H1 (cell line): Measurements from ENCODE around the gene MAPKAP1. TPM values are rescaled to one million over a fixed set of nuclear protein-coding genes. Genes with fewer than 3 reads are reported as not detected.

Experiments used
- CTCF ChIA-PET: fragments of 300-600 bp; sonication (Branson Sonifier 250); formaldehyde crosslinking; loops from one replicate; lab custom pipeline; 2021; ENCODE audit not compliant: partially characterized antibody; lab: Charles Lee
- POLR2A ChIA-PET: fragments of 300-600 bp; sonication (Branson Sonifier 250); formaldehyde crosslinking; loops from one replicate; lab custom pipeline; 2021; ENCODE audit warnings: inconsistent platforms; ENCODE audit not compliant: partially characterized antibody; lab: Charles Lee
- DNase-seq, 2 experiments: peaks; one replicate each; pipeline versions ENCODE4 v3.0.0 to v3.0.0-alpha.2; 2010 to 2022; ENCODE audit warnings: low spot score in 2 of 2, low read depth in 1 of 2, mixed read lengths in 1 of 2
- FAIRE-seq: peaks from 2 replicates; lab custom pipeline; 2011; peaks lifted over from hg19 to GRCh38; lab: Jason Lieb, UNC
- H2AFZ ChIP-seq: 2 replicates; pipeline ENCODE4 v1.8.1; 2012; ENCODE audit warnings: low read length, inconsistent platforms
- H2AK5ac ChIP-seq: 2 replicates; pipeline ENCODE4 v1.6.1; 2013; ENCODE audit warnings: low read depth, low read length
- H2BK120ac ChIP-seq: replicated peaks from 2 replicates; pipeline ENCODE3; 2013; ENCODE audit warnings: low read depth, low read length, inconsistent platforms
- H2BK12ac ChIP-seq: 2 replicates; pipeline ENCODE4 v1.6.1; 2013; ENCODE audit warnings: low read depth, low read length
- H2BK15ac ChIP-seq: 2 replicates; pipeline ENCODE4 v1.6.1; 2013; ENCODE audit warnings: low read length
- H2BK20ac ChIP-seq: 2 replicates; pipeline ENCODE4 v1.6.1; 2013; ENCODE audit warnings: low read length
- H2BK5ac ChIP-seq: 2 replicates; pipeline ENCODE4 v1.6.1; 2013; ENCODE audit warnings: low read depth, low read length
- H3K14ac ChIP-seq: 2 replicates; pipeline ENCODE4 v1.6.1; 2013; ENCODE audit warnings: inconsistent platforms; ENCODE audit not compliant: insufficient read length
- H3K18ac ChIP-seq: 2 replicates; pipeline ENCODE4 v1.6.1; 2013; ENCODE audit warnings: low read length; ENCODE audit errors: extremely low read depth
- H3K23ac ChIP-seq: 2 replicates; pipeline ENCODE4 v1.6.1; 2013; ENCODE audit warnings: inconsistent platforms; ENCODE audit not compliant: insufficient read length
- H3K23me2 ChIP-seq: 2 replicates; pipeline ENCODE4 v1.6.1; 2013; ENCODE audit warnings: low read depth, low read length
- H3K27ac ChIP-seq: 2 replicates; pipeline ENCODE4 v1.6.1; 2011; ENCODE audit warnings: low read depth, low read length, inconsistent platforms
- H3K27me3 ChIP-seq, 4 experiments: replicated peaks in 1 of 4; 1 replicate in 1 of 4; 2 replicates in 3 of 4; pipeline versions ENCODE4 v1.6.1 to v1.8.1; 2011 to 2013; ENCODE audit warnings: low read length in 3 of 4, mild to moderate bottlenecking in 3 of 4, inconsistent platforms in 2 of 4, mixed read lengths in 2 of 4, moderate library complexity in 1 of 4; ENCODE audit not compliant: control insufficient read depth in 3 of 4, insufficient read depth in 3 of 4; ENCODE audit errors: extremely low read depth in 1 of 4
- H3K36me3 ChIP-seq, 4 experiments: 2 replicates each; pipeline versions ENCODE4 v1.6.1 to v1.8.1; 2011 to 2013; ENCODE audit warnings: mild to moderate bottlenecking in 4 of 4, low read length in 3 of 4, moderate library complexity in 2 of 4, control low read depth in 1 of 4, inconsistent platforms in 1 of 4; ENCODE audit not compliant: insufficient read depth in 4 of 4, control insufficient read depth in 2 of 4
- H3K4ac ChIP-seq: replicated peaks from 2 replicates; pipeline ENCODE3; 2013; ENCODE audit warnings: low read length, low read depth, mixed read lengths, inconsistent platforms; ENCODE audit not compliant: insufficient read length
- H3K4me1 ChIP-seq, 4 experiments: replicated peaks in 1 of 4; 1 replicate in 1 of 4; 2 replicates in 3 of 4; pipeline versions ENCODE4 v1.6.1 to v1.8.1; 2011 to 2013; ENCODE audit warnings: low read length in 3 of 4, inconsistent platforms in 2 of 4, mixed read lengths in 1 of 4; ENCODE audit not compliant: insufficient read depth in 4 of 4, control insufficient read depth in 3 of 4
- H3K4me2 ChIP-seq, 2 experiments: 2 replicates each; pipeline versions ENCODE4 v1.6.1 to v1.8.1; 2011 to 2013; ENCODE audit warnings: low read depth in 2 of 2, low read length in 2 of 2, control low read depth in 1 of 2, inconsistent platforms in 1 of 2, mild to moderate bottlenecking in 1 of 2; ENCODE audit not compliant: insufficient read depth in 1 of 2
- H3K4me3 ChIP-seq, 4 experiments: fragments of 200-600, 300-600 bp in 1 of 4; sonication (generic), shearing (Covaris generic), sonication (Bioruptor Twin) in 1 of 4; 2 replicates each; pipeline versions ENCODE4 v1.5.1 to v1.8.1; 2011 to 2016; ENCODE audit warnings: low read length in 4 of 4, low read depth in 3 of 4, control low read depth in 2 of 4, inconsistent platforms in 2 of 4, mild to moderate bottlenecking in 2 of 4, mixed read lengths in 1 of 4, moderate library complexity in 1 of 4; ENCODE audit not compliant: insufficient read depth in 2 of 4; ENCODE audit errors: extremely low read depth in 1 of 4
- H3K56ac ChIP-seq: replicated peaks from 2 replicates; pipeline ENCODE3; 2013; ENCODE audit warnings: low read depth, mild to moderate bottlenecking, mixed read lengths, low read length, inconsistent platforms; ENCODE audit not compliant: insufficient read length
- H3K79me1 ChIP-seq: 2 replicates; pipeline ENCODE4 v1.6.1; 2013; ENCODE audit warnings: low read depth, low read length, control low read depth
- H3K79me2 ChIP-seq, 2 experiments: 2 replicates each; pipeline versions ENCODE4 v1.6.1 to v1.8.1; 2012 to 2013; ENCODE audit warnings: low read length in 2 of 2, mild to moderate bottlenecking in 2 of 2, inconsistent platforms in 1 of 2; ENCODE audit not compliant: insufficient read depth in 2 of 2, control insufficient read depth in 1 of 2
- H3K9ac ChIP-seq, 4 experiments: replicated peaks in 1 of 4; 1 replicate in 1 of 4; 2 replicates in 3 of 4; pipeline versions ENCODE4 v1.6.1 to v1.8.1; 2011 to 2013; ENCODE audit warnings: low read depth in 3 of 4, low read length in 3 of 4, control low read depth in 2 of 4, mild to moderate bottlenecking in 2 of 4, moderate library complexity in 2 of 4, inconsistent platforms in 1 of 4; ENCODE audit errors: extremely low read depth in 1 of 4
- H3K9me3 ChIP-seq, 2 experiments: 2 replicates each; pipeline versions ENCODE4 v1.6.1 to v1.8.1; 2012 to 2013; ENCODE audit warnings: mild to moderate bottlenecking in 2 of 2, moderate library complexity in 2 of 2, control low read depth in 1 of 2, inconsistent platforms in 1 of 2, low read depth in 1 of 2, low read length in 1 of 2, mixed read lengths in 1 of 2; ENCODE audit not compliant: insufficient read depth in 2 of 2
- H4K20me1 ChIP-seq, 2 experiments: replicated peaks in 1 of 2; 2 replicates each; pipeline versions ENCODE3 to v1.8.1; 2011 to 2013; ENCODE audit warnings: inconsistent platforms in 2 of 2, low read length in 2 of 2, mild to moderate bottlenecking in 1 of 2; ENCODE audit not compliant: insufficient read depth in 2 of 2, control insufficient read depth in 1 of 2
- H4K5ac ChIP-seq: 2 replicates; pipeline ENCODE4 v1.6.1; 2013; ENCODE audit warnings: low read length, low read depth, mixed read lengths, inconsistent platforms; ENCODE audit not compliant: insufficient read length
- H4K8ac ChIP-seq: 2 replicates; pipeline ENCODE4 v1.8.0; 2013; ENCODE audit warnings: mild to moderate bottlenecking, moderate library complexity, low read length, inconsistent platforms; ENCODE audit not compliant: insufficient read depth; ENCODE audit errors: extremely low read depth
- H4K91ac ChIP-seq: replicated peaks from 2 replicates; pipeline ENCODE3; 2013; ENCODE audit warnings: low read length, mixed read lengths, inconsistent platforms; ENCODE audit not compliant: insufficient read length
- KDM1A ChIP-seq: fragments of 200-600, 300-600 bp; sonication (generic); IDR thresholded peaks from 2 replicates; pipeline ENCODE4 v1.7.1; 2016; ENCODE audit warnings: mild to moderate bottlenecking, low read length, borderline replicate concordance
- NRF1 ChIP-seq: IDR thresholded peaks from 2 replicates; pipeline ENCODE4 v1.6.1; 2011; ENCODE audit warnings: mild to moderate bottlenecking, low read depth, low read length, improper control_type of control experiment
- WGBS, 2 experiments: shearing (Covaris generic) in 1 of 2; methylation state at CpG; one replicate each; pipeline versions ENCODE4 v1.1.6 to v1.1.7; 2013 to 2015; ENCODE audit warnings: low lambda C conversion rate in 2 of 2, mixed read lengths in 2 of 2, inconsistent platforms in 1 of 2, low coverage in 1 of 2, missing lambda C conversion rate in 1 of 2; ENCODE audit not compliant: insufficient replicate concordance in 2 of 2, insufficient coverage in 1 of 2, insufficient read length in 1 of 2; ENCODE audit errors: extremely low coverage in 1 of 2, missing lambda C conversion rate in 1 of 2; 5-methylcytosine and 5-hydroxymethylcytosine counted together
- polyA plus RNA-seq, 7 experiments: library from polyadenylated mRNA; depleted of rRNA in 3 of 7; stranded (reverse) in 5 of 7; unstranded in 2 of 7; fragments of >200 nt in 5 of 7; fragments of 200-250 nt in 2 of 7; gene quantifications; 1 replicate in 5 of 7; 2 replicates in 1 of 7; 4 replicates in 1 of 7; pipeline versions ENCODE4 v1.2.1 to v1.2.3, GENCODE V29; 2011 to 2013; ENCODE audit warnings: missing spikeins in 2 of 7, mixed read lengths in 2 of 7
- total RNA-seq: library from RNA; stranded (reverse); fragmentation: NEBNext Ultra II Directional; extraction: Animal tissue kit (Norgen Biotek cat#: 25700); gene quantifications from 2 replicates; pipeline ENCODE4 v1.2.1, GENCODE V29; 2021

Gene MAPKAP1
- total and polyA plus RNA-seq, 2 of the 8 experiments (the other 6 are each of a cell fraction or from before 2014, with no cell fraction given), result 79.2 to 140 TPM

DNA sequence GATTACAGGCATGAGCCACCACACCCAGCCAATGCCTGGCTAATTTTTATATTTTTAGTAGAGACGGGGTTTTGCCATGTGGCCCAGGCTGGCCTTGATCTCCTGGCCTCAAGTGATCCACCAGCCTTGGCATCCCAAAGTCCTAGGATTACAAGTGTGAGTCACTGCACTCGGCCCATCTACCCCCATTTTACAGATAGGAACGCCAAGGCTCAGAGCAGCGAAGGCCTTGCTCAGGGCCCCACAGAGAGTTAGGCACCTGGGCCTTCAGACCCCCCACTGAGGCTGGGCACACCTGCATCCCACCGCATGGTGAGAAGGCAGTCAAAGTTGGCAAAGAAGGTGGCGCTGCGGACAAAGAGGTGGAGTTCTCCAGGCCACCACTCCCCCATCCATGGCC is 302.3 kb downstream of the MAPKAP1 start:
- Histone ChIP-seq H3K79me1 (no peaks in the 10 kb centered on the region), H3K4me1 (peaks cover 0 to 2% (median 0%) of the 10 kb centered on the region in 4 experiments; a peak in 3 of 7 replicates), H3K23ac (no peak overlapping the region), H3K4ac (no peak overlapping the region), H3K79me2 (no peaks in the 10 kb centered on the region), H3K14ac (no peak overlapping the region), H2BK15ac (no peak overlapping the region), H4K5ac (no peak overlapping the region), H4K91ac (no peak overlapping the region), H3K4me3 (no peak overlapping the region), H2AFZ (no peak overlapping the region), H3K23me2 (peaks cover 7% of the 10 kb centered on the region; the same call in 1 of the 2 replicates), H3K4me2 (no peak overlapping the region), H3K18ac (no peak overlapping the region), H2BK120ac (no peak overlapping the region), H2BK5ac (no peak overlapping the region), H2AK5ac (no peak overlapping the region), H3K56ac (no peak overlapping the region), H3K9me3 (no peaks in the 10 kb centered on the region), H3K9ac (no peak overlapping the region), H2BK12ac (no peak overlapping the region), H3K27ac (no peak overlapping the region), H3K36me3 (no peaks in the 10 kb centered on the region), H2BK20ac (no peak overlapping the region), H4K20me1 (peaks cover 0 to 3% of the 10 kb centered on the region in 2 experiments), H4K8ac (no peak overlapping the region), H3K27me3 (peaks cover 0 to 13% (median 7%) of the 10 kb centered on the region in 4 experiments; a peak in 5 of 7 replicates)
- ChIA-PET POLR2A (no interaction called here), CTCF (no interaction called here)
- TF ChIP-seq KDM1A, result peak; percentile 83; the same call in 1 of the 2 replicates
- TF ChIP-seq NRF1, result no peak
- no peak for DNase-seq
- FAIRE-seq, result no peak
- 92% methylated on average over 7 of the region's 7 CpGs; no CpG with 5 or more reads in 1 of the 2 experiments for WGBS, 2 experiments
